IMR-90 (cell line): ENCODE data around the gene RARS2. TPM values are rescaled to one million over a fixed set of nuclear protein-coding genes. Genes with fewer than 3 reads are reported as not detected.

ENCODE experiments used
- ATAC-seq: fragments of 200-7000 bp; cut with Tn5 transposase; 2 replicates; pipeline ENCODE4 v1.9.1; 2020; ENCODE audit warnings: low read depth, mild to moderate bottlenecking, moderate library complexity
- BruUV-seq: library from RNA; stranded (reverse); fragments of 400-500 nt; replicated peaks from 2 replicates; lab custom pipeline; 2021; lab: Mats Ljungman, UMichigan
- CTCF ChIA-PET: fragments of 300-600 bp; formaldehyde crosslinking; extraction: SDS; loops from one replicate; lab custom pipeline; 2021; ENCODE audit warnings: antibody characterized with exemption; lab: Yijun Ruan, JAX
- POLR2A ChIA-PET: fragments of 300-600 bp; sonication (Branson Sonifier 250); formaldehyde crosslinking; loops from one replicate; lab custom pipeline; 2022; ENCODE audit warnings: antibody characterized with exemption; ENCODE audit not compliant: unreplicated experiment; lab: Charles Lee
- DNase-seq: peaks from one replicate; pipeline ENCODE4 v3.0.0; 2013
- H2AFZ ChIP-seq: replicated peaks from 2 replicates; pipeline ENCODE3; 2013; ENCODE audit warnings: low read length, mild to moderate bottlenecking; ENCODE audit not compliant: poor library complexity
- H2AK5ac ChIP-seq: 2 replicates; pipeline ENCODE4 v1.6.1; 2013; ENCODE audit warnings: low read depth, low read length, inconsistent platforms
- H2AK9ac ChIP-seq: replicated peaks from 2 replicates; pipeline ENCODE3; 2013; ENCODE audit warnings: mild to moderate bottlenecking, low read depth, low read length, moderate library complexity; ENCODE audit not compliant: poor library complexity
- H2BK120ac ChIP-seq: 2 replicates; pipeline ENCODE4 v1.6.1; 2013; ENCODE audit warnings: low read depth, low read length, inconsistent platforms
- H2BK15ac ChIP-seq: 3 replicates; pipeline ENCODE4 v1.6.1; 2013; ENCODE audit warnings: low read depth, low read length, inconsistent platforms
- H2BK20ac ChIP-seq: 2 replicates; pipeline ENCODE4 v1.6.1; 2013; ENCODE audit warnings: low read depth, mild to moderate bottlenecking, inconsistent platforms, low read length, moderate library complexity
- H2BK5ac ChIP-seq: 2 replicates; pipeline ENCODE4 v1.6.1; 2013; ENCODE audit warnings: mild to moderate bottlenecking, low read depth, low read length, inconsistent platforms; ENCODE audit not compliant: poor library complexity, severe bottlenecking
- H3K14ac ChIP-seq: replicated peaks from 2 replicates; pipeline ENCODE4 v1.6.1; 2013; ENCODE audit warnings: low read depth, low read length, inconsistent platforms
- H3K18ac ChIP-seq: 2 replicates; pipeline ENCODE4 v1.6.1; 2013; ENCODE audit warnings: low read depth, low read length, control low read depth
- H3K23ac ChIP-seq: 2 replicates; pipeline ENCODE4 v1.6.1; 2013; ENCODE audit warnings: low read depth, low read length, inconsistent platforms
- H3K27ac ChIP-seq: 2 replicates; pipeline ENCODE4 v1.5.1; 2013; ENCODE audit warnings: mild to moderate bottlenecking, control low read depth, low read length; ENCODE audit not compliant: insufficient read depth
- H3K27me3 ChIP-seq: 2 replicates; pipeline ENCODE4 v1.6.1; 2013; ENCODE audit warnings: low read length; ENCODE audit not compliant: control insufficient read depth, insufficient read depth
- H3K36me3 ChIP-seq: 2 replicates; pipeline ENCODE4 v1.6.1; 2013; ENCODE audit warnings: low read length, mixed read lengths; ENCODE audit not compliant: control insufficient read depth, insufficient read depth
- H3K4ac ChIP-seq: 2 replicates; pipeline ENCODE4 v1.6.1; 2013; ENCODE audit warnings: low read depth, low read length, inconsistent platforms
- H3K4me1 ChIP-seq: 2 replicates; pipeline ENCODE4 v1.6.1; 2013; ENCODE audit warnings: low read length, mixed read lengths; ENCODE audit not compliant: control insufficient read depth, insufficient read depth
- H3K4me2 ChIP-seq: 2 replicates; pipeline ENCODE4 v1.6.1; 2013; ENCODE audit warnings: low read depth, mild to moderate bottlenecking, control low read depth, low read length, moderate library complexity
- H3K4me3 ChIP-seq: 2 replicates; pipeline ENCODE4 v1.5.1; 2013; ENCODE audit warnings: low read depth, mild to moderate bottlenecking, control low read depth, low read length, moderate library complexity; ENCODE audit not compliant: insufficient read depth
- H3K56ac ChIP-seq: 2 replicates; pipeline ENCODE4 v1.6.1; 2013; ENCODE audit warnings: low read length, inconsistent platforms; ENCODE audit not compliant: insufficient read depth; ENCODE audit errors: extremely low read depth
- H3K79me1 ChIP-seq, 2 experiments: 2 replicates each; pipeline ENCODE4 v1.6.1; 2013; ENCODE audit warnings: low read length in 2 of 2, inconsistent platforms in 1 of 2, low read depth in 1 of 2
- H3K9ac ChIP-seq: 2 replicates; pipeline ENCODE4 v1.6.1; 2013; ENCODE audit warnings: low read depth, low read length, control low read depth
- H3K9me1 ChIP-seq: 2 replicates; pipeline ENCODE4 v1.6.1; 2013; ENCODE audit warnings: low read length, inconsistent platforms; ENCODE audit not compliant: insufficient read depth
- H3K9me3 ChIP-seq: 2 replicates; pipeline ENCODE4 v1.6.1; 2013; ENCODE audit warnings: low read length; ENCODE audit not compliant: control insufficient read depth, insufficient read depth
- H4K20me1 ChIP-seq: 2 replicates; pipeline ENCODE4 v1.6.1; 2013; ENCODE audit warnings: low read length, inconsistent platforms; ENCODE audit not compliant: insufficient read depth
- H4K5ac ChIP-seq: 2 replicates; pipeline ENCODE4 v1.6.1; 2013; ENCODE audit warnings: mild to moderate bottlenecking, low read depth, low read length, control low read depth
- H4K8ac ChIP-seq, 2 experiments: 2 replicates each; pipeline ENCODE4 v1.6.1; 2013; ENCODE audit warnings: low read depth in 2 of 2, low read length in 2 of 2, control low read depth in 1 of 2, inconsistent platforms in 1 of 2
- H4K91ac ChIP-seq: 2 replicates; pipeline ENCODE4 v1.6.1; 2013; ENCODE audit warnings: low read depth, low read length, inconsistent platforms; ENCODE audit not compliant: insufficient read depth
- CEBPB ChIP-seq: IDR thresholded peaks from 2 replicates; pipeline ENCODE4 v1.6.1; 2012; ENCODE audit warnings: low read depth, low read length, improper control_type of control experiment
- ELK1 ChIP-seq: fragments of 150-350 bp; IDR thresholded peaks from 2 replicates; pipeline ENCODE4 v1.6.1; 2016; ENCODE audit warnings: low read depth, mild to moderate bottlenecking, low read length, moderate library complexity, borderline replicate concordance
- FOS ChIP-seq: fragments of 150-350 bp; IDR thresholded peaks from 2 replicates; pipeline ENCODE4 v1.6.1; 2016; ENCODE audit warnings: low read depth, low read length
- MAFK ChIP-seq: IDR thresholded peaks from 2 replicates; pipeline ENCODE4 v1.6.1; 2012; ENCODE audit warnings: low read depth, low read length, improper control_type of control experiment
- MXI1 ChIP-seq: IDR thresholded peaks from 2 replicates; pipeline ENCODE4 v1.6.1; 2012; ENCODE audit warnings: low read depth, mild to moderate bottlenecking, low read length, moderate library complexity, borderline replicate concordance
- POLR2A ChIP-seq: IDR thresholded peaks from 2 replicates; pipeline ENCODE4 v1.6.1; 2012; ENCODE audit warnings: mild to moderate bottlenecking, low read depth, low read length
- RAD21 ChIP-seq: IDR thresholded peaks from 2 replicates; pipeline ENCODE4 v1.6.1; 2012; ENCODE audit warnings: low read length, improper control_type of control experiment
- RCOR1 ChIP-seq: IDR thresholded peaks from 2 replicates; pipeline ENCODE4 v1.6.1; 2012; ENCODE audit warnings: mild to moderate bottlenecking, low read length, improper control_type of control experiment; ENCODE audit not compliant: insufficient replicate concordance
- USF2 ChIP-seq: fragments of 150-350 bp; IDR thresholded peaks from 2 replicates; pipeline ENCODE4 v1.6.1; 2017; ENCODE audit warnings: mild to moderate bottlenecking, antibody characterized with exemption, low read length, low read depth
- WGBS, 2 experiments: methylation state at CpG; one replicate each; pipeline versions ENCODE4 v1.1.5 to v1.1.7; 2013; ENCODE audit warnings: missing lambda C conversion rate in 2 of 2; ENCODE audit not compliant: insufficient read length in 1 of 2; ENCODE audit errors: extremely low coverage in 2 of 2; 5-methylcytosine and 5-hydroxymethylcytosine counted together
- dilution Hi-C: fragments of 300-500 bp; cut with HindIII; formaldehyde crosslinking; loops from one replicate; pipeline ENCODE4 v1.14.3; 2018; ENCODE audit warnings: low sequenced_read_pairs; ENCODE audit not compliant: unreplicated experiment
- in situ Hi-C: fragments of 300-500 bp; cut with MboI; formaldehyde crosslinking; loops from 3 replicates; pipeline ENCODE4 v1.14.3; 2019; ENCODE audit warnings: low sequenced_read_pairs, inconsistent platforms, mixed read lengths
- intact Hi-C: fragments of 100-400 bp; cut with micrococcal nuclease; formaldehyde crosslinking; loops from 2 replicates; pipeline ENCODE4 v1.10.0; 2022
- polyA plus RNA-seq, 3 experiments: library from polyadenylated mRNA; depleted of rRNA; stranded (reverse); fragments of >200 nt; gene quantifications; 2 replicates each; pipeline ENCODE4 v1.2.3, GENCODE V29; 2012; ENCODE audit warnings: low replicate concordance in 1 of 3
- total RNA-seq: library from RNA; depleted of rRNA; stranded (reverse); fragments of >200 nt; gene quantifications from 2 replicates; pipeline ENCODE4 v1.2.3, GENCODE V29; 2012

Gene RARS2
- total and polyA plus RNA-seq, 2 of the 4 experiments (the other 2 are of a cell fraction) = 19.9 to 33.0 TPM

- Histone ChIP-seq H2AFZ (no peak overlapping the region), H2BK20ac (no peak overlapping the region), H4K91ac (no peak overlapping the region), H4K8ac (no peak overlapping the region), H3K9me1 (peaks cover 5% of the 10 kb centered on the region; the same call in 1 of the 2 replicates), H3K36me3 (peaks cover 12% of the 10 kb centered on the region), H3K79me1 (peaks cover 4 to 19% of the 10 kb centered on the region in 2 experiments; a peak in 3 of 4 replicates), H3K4me3 (no peak overlapping the region), H3K9ac (no peak overlapping the region), H3K23ac (no peak overlapping the region), H2AK9ac (no peak overlapping the region), H2BK5ac (no peak overlapping the region), H3K4me1 (no peaks in the 10 kb centered on the region), H4K20me1 (no peaks in the 10 kb centered on the region; the same call in 1 of the 2 replicates), H2AK5ac (no peak overlapping the region), H3K4me2 (no peak overlapping the region), H4K5ac (no peak overlapping the region), H3K9me3 (no peaks in the 10 kb centered on the region), H2BK15ac (no peak overlapping the region), H2BK120ac (no peak overlapping the region), H3K14ac (no peak overlapping the region), H3K56ac (no peak overlapping the region), H3K4ac (no peak overlapping the region), H3K27ac (no peak overlapping the region), H3K18ac (no peak overlapping the region), H3K27me3 (no peaks in the 10 kb centered on the region)
- POLR2A ChIA-PET = no interaction called here
- ATAC-seq (no peak), DNase-seq (no peak)
- dilution Hi-C loops (no loop called here), intact Hi-C loops (no loop called here), in situ Hi-C loops (no loop called here)
- BruUV-seq = no TSS peak
- TF ChIP-seq RCOR1 (no peak), ELK1 (no peak), FOS (no peak), MXI1 (no peak), MAFK (no peak), CEBPB (no peak), USF2 (no peak), POLR2A (no peak), RAD21 (no peak)
- WGBS, 2 experiments = no CpG with 5 or more reads among the region's 1 CpG
- CTCF ChIA-PET = no interaction called here
Measured at GRCh38 chr6:87529221-87529620, 60.6 kb downstream of the RARS2 start.
